H1 (cell line): ENCODE results near the gene TMSB10.

Experiments
- BACH1 ChIP-seq: IDR thresholded peaks from 2 replicates; pipeline ENCODE4 v1.6.1; 2012; ENCODE audit warnings: low read length, improper control_type of control experiment
- CEBPB ChIP-seq: IDR thresholded peaks from 2 replicates; pipeline ENCODE4 v1.6.1; 2012; ENCODE audit warnings: low read depth, low read length
- EP300 ChIP-seq, 2 experiments: IDR thresholded peaks; 1 replicate in 1 of 2; 2 replicates in 1 of 2; pipeline ENCODE4 v1.6.1; 2011 to 2012; ENCODE audit warnings: low read depth in 2 of 2, low read length in 2 of 2, mild to moderate bottlenecking in 2 of 2, borderline replicate concordance in 1 of 2, inconsistent platforms in 1 of 2, moderate library complexity in 1 of 2
- HDAC6 ChIP-seq: IDR thresholded peaks from one replicate; pipeline ENCODE4 v1.7.1; 2012; ENCODE audit warnings: low read depth, mild to moderate bottlenecking, inconsistent platforms, low read length, moderate library complexity
- TF ChIP-seq, protein P1 (sequence below), 3 experiments: IDR thresholded peaks; 1 replicate in 2 of 3; 2 replicates in 1 of 3; pipeline versions ENCODE4 v1.5.1 to v1.6.1; 2011; ENCODE audit warnings: low read length in 3 of 3, mild to moderate bottlenecking in 3 of 3, inconsistent platforms in 2 of 3, low read depth in 1 of 3, moderate library complexity in 1 of 3; ENCODE audit not compliant: insufficient read depth in 1 of 3; ENCODE audit errors: control extremely low read depth in 1 of 3
- TF ChIP-seq, protein P2 (sequence below): IDR thresholded peaks from 2 replicates; pipeline ENCODE4 v1.6.1; 2012; ENCODE audit warnings: inconsistent platforms

DNA sequence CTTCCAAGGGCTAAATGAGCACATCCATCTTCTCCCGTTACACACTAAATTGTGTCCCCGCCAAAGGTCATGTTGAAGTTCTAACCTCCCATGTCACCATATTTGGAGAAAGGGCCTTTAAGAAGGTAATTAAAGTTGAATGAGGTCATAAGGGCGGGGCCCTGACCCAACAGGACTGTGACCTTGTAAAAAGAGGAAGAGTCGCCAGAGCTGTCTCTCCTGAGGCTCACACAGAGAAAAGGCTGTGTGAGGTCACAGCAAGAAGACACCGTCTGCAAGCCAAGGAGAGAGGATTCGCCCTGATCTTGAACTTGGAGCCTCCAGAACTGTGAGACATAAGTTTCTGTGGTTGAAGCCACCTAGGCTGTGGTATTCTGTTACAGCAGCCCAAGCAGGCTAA is 48.7 kb upstream of the TMSB10 start:
- TF ChIP-seq, protein P1, sequence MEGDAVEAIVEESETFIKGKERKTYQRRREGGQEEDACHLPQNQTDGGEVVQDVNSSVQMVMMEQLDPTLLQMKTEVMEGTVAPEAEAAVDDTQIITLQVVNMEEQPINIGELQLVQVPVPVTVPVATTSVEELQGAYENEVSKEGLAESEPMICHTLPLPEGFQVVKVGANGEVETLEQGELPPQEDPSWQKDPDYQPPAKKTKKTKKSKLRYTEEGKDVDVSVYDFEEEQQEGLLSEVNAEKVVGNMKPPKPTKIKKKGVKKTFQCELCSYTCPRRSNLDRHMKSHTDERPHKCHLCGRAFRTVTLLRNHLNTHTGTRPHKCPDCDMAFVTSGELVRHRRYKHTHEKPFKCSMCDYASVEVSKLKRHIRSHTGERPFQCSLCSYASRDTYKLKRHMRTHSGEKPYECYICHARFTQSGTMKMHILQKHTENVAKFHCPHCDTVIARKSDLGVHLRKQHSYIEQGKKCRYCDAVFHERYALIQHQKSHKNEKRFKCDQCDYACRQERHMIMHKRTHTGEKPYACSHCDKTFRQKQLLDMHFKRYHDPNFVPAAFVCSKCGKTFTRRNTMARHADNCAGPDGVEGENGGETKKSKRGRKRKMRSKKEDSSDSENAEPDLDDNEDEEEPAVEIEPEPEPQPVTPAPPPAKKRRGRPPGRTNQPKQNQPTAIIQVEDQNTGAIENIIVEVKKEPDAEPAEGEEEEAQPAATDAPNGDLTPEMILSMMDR (IDR thresholded peaks at IDR 0.05; ENCODE audit: control extremely low read depth in 1 of 3, insufficient read depth in 1 of 3, low read depth in 1 of 3, low read length in 3 of 3), result no peak
- TF ChIP-seq EP300 (IDR thresholded peaks at IDR 0.05; ENCODE audit: borderline replicate concordance in 1 of 2, low read depth in 2 of 2, low read length in 2 of 2) (no peak), HDAC6 (no peak), BACH1 (no peak), CEBPB (no peak)
- TF ChIP-seq, protein P2, sequence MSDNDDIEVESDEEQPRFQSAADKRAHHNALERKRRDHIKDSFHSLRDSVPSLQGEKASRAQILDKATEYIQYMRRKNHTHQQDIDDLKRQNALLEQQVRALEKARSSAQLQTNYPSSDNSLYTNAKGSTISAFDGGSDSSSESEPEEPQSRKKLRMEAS, result no peak
